K562 (cell line): Measurements from ENCODE around the gene ZBTB24. TPM values are rescaled to one million over a fixed set of nuclear protein-coding genes. Genes with fewer than 3 reads are reported as not detected.

Experiments used
- ATAC-seq: fragments of 200-7000 bp; cut with Tn5 transposase; 3 replicates; pipeline ENCODE4 v1.9.1; 2020; ENCODE audit warnings: moderate library complexity
- BruUV-seq: library from RNA; stranded (reverse); fragments of 400-500 nt; replicated peaks from 2 replicates; lab custom pipeline; 2021; lab: Mats Ljungman, UMichigan
- CTCF ChIA-PET: fragments of 300-600 bp; formaldehyde crosslinking; extraction: SDS; loops from one replicate; lab custom pipeline; 2021; ENCODE audit warnings: low intra/inter-chr PET ratio; lab: Yijun Ruan, JAX
- POLR2A ChIA-PET: fragments of 300-600, 350-650 bp; sonication (Branson Sonifier 250); formaldehyde crosslinking; extraction: SDS; loops from one replicate; lab custom pipeline; 2021; ENCODE audit warnings: antibody characterized with exemption, inconsistent platforms; lab: Yijun Ruan, JAX
- DNase-seq, 4 experiments: peaks; one replicate each; pipeline versions ENCODE4 v3.0.0 to v3.0.0-alpha.2; 2011 to 2018; ENCODE audit warnings: low spot score in 3 of 4, mixed read lengths in 3 of 4; ENCODE audit errors: extremely low read depth in 1 of 4
- FAIRE-seq: peaks from 2 replicates; lab custom pipeline; 2011; peaks lifted over from hg19 to GRCh38; lab: Jason Lieb, UNC
- H2AFZ ChIP-seq: 2 replicates; pipeline ENCODE4 v1.6.0; 2011; ENCODE audit warnings: low read depth, low read length, control low read depth, inconsistent platforms
- H3K27ac ChIP-seq: fragments of 200-600 bp; 3 replicates; pipeline ENCODE4 v1.8.0; 2011; ENCODE audit warnings: low read depth, mild to moderate bottlenecking, control low read depth, inconsistent platforms, low read length, moderate library complexity, mixed read lengths; ENCODE audit errors: extremely low read depth
- H3K27me3 ChIP-seq, 2 experiments: fragments of 300-600 bp in 1 of 2; 2 replicates in 1 of 2; 3 replicates in 1 of 2; pipeline versions ENCODE4 v1.6.0 to v1.8.0; 2011; ENCODE audit warnings: inconsistent platforms in 2 of 2, low read length in 2 of 2, mild to moderate bottlenecking in 1 of 2, mixed read lengths in 1 of 2, moderate library complexity in 1 of 2; ENCODE audit not compliant: control insufficient read depth in 2 of 2, insufficient read depth in 2 of 2
- H3K36me3 ChIP-seq: fragments of 300-600 bp; 3 replicates; pipeline ENCODE4 v1.8.0; 2011; ENCODE audit warnings: mild to moderate bottlenecking, low read length, inconsistent platforms; ENCODE audit not compliant: control insufficient read depth, insufficient read depth
- H3K4me1 ChIP-seq, 2 experiments: fragments of 200-600 bp in 1 of 2; replicated peaks in 1 of 2; 2 replicates in 1 of 2; 3 replicates in 1 of 2; pipeline versions ENCODE4 v1.5.1 to v1.8.0; 2011; ENCODE audit warnings: inconsistent platforms in 2 of 2, low read length in 2 of 2, mild to moderate bottlenecking in 1 of 2, mixed read lengths in 1 of 2, moderate library complexity in 1 of 2; ENCODE audit not compliant: control insufficient read depth in 2 of 2, insufficient read depth in 2 of 2
- H3K4me2 ChIP-seq: 2 replicates; pipeline ENCODE4 v1.6.1; 2011; ENCODE audit warnings: low read length, control low read depth, inconsistent platforms, mixed read lengths; ENCODE audit not compliant: insufficient read depth
- H3K4me3 ChIP-seq: fragments of 200-600 bp; sonication (generic), shearing (Covaris generic); 2 replicates; pipeline ENCODE4 v1.5.1; 2016; ENCODE audit warnings: control low read depth, inconsistent platforms
- H3K79me2 ChIP-seq: fragments of 200-600 bp; 3 replicates; pipeline ENCODE4 v1.8.0; 2011; ENCODE audit warnings: low read length, inconsistent platforms; ENCODE audit not compliant: control insufficient read depth, insufficient read depth
- H3K9ac ChIP-seq, 2 experiments: 2 replicates each; pipeline versions ENCODE4 v1.6.0 to v1.6.1; 2011; ENCODE audit warnings: low read depth in 2 of 2, low read length in 2 of 2, control low read depth in 1 of 2, inconsistent platforms in 1 of 2, mild to moderate bottlenecking in 1 of 2, mixed read lengths in 1 of 2; ENCODE audit not compliant: insufficient read depth in 1 of 2
- H3K9me1 ChIP-seq: one replicate; pipeline ENCODE4 v1.6.0; 2011; ENCODE audit warnings: inconsistent platforms, mild to moderate bottlenecking, low read length, moderate library complexity; ENCODE audit not compliant: control insufficient read depth, insufficient read depth
- H3K9me3 ChIP-seq: replicated peaks from 2 replicates; pipeline ENCODE4 v1.5.1; 2011; ENCODE audit warnings: low read depth, low read length, inconsistent platforms; ENCODE audit not compliant: control insufficient read depth, insufficient read depth
- H4K20me1 ChIP-seq: replicated peaks from 2 replicates; pipeline ENCODE4 v1.6.1; 2011; ENCODE audit warnings: low read length, inconsistent platforms, mixed read lengths; ENCODE audit not compliant: control insufficient read depth, insufficient read depth
- ATF4 ChIP-seq: fragments of 450-650 bp; formaldehyde crosslinking; IDR thresholded peaks from 2 replicates; pipeline ENCODE4 v1.4.0; 2022; ENCODE audit warnings: mild to moderate bottlenecking, moderate library complexity
- DNMT1 ChIP-seq: fragments of 450-650 bp; IDR thresholded peaks from 2 replicates; pipeline ENCODE4 v1.6.1; 2016; ENCODE audit warnings: antibody characterized with exemption, mild to moderate bottlenecking
- FOXJ2 ChIP-seq: fragments of 200-800 bp; sonication (Bioruptor generic); IDR thresholded peaks from 2 replicates; pipeline ENCODE4 v1.6.1; 2016; ENCODE audit warnings: missing genetic modification characterization, missing compliant biosample characterization
- FOXK1 ChIP-seq: sonication (generic); formaldehyde crosslinking; IDR thresholded peaks from 2 replicates; pipeline ENCODE4 v1.8.0; 2022; ENCODE audit warnings: missing genetic modification reagents, mild to moderate bottlenecking, borderline replicate concordance
- HCFC1 ChIP-seq: IDR thresholded peaks from 2 replicates; pipeline ENCODE4 v1.6.1; 2012; ENCODE audit warnings: low read depth, low read length, improper control_type of control experiment
- KLF10 ChIP-seq: fragments of 250-450 bp; sonication (Bioruptor Pico); IDR thresholded peaks from 2 replicates; pipeline ENCODE4 v1.6.1; 2021; ENCODE audit warnings: matching md5 sums
- TCFL5 ChIP-seq: fragments of 250-450 bp; sonication (Bioruptor Pico); conservative IDR thresholded peaks from 2 replicates; pipeline ENCODE4 v1.6.1; 2021; ENCODE audit warnings: mild to moderate bottlenecking, moderate library complexity, matching md5 sums
- ZFPM2 ChIP-seq: fragments of 250-450 bp; sonication (Bioruptor Pico); IDR thresholded peaks from 2 replicates; pipeline ENCODE4 v1.5.1; 2022; ENCODE audit warnings: mild to moderate bottlenecking
- ZZZ3 ChIP-seq: fragments of 450-650 bp; IDR thresholded peaks from 2 replicates; pipeline ENCODE4 v1.6.1; 2016; ENCODE audit warnings: antibody characterized with exemption, mild to moderate bottlenecking, moderate library complexity
- WGBS: fragments of 100-300 bp; shearing (Covaris generic); methylation state at CpG from one replicate; pipeline ENCODE4 v1.1.6; 2016; ENCODE audit warnings: low coverage, mixed read lengths; ENCODE audit not compliant: insufficient coverage; ENCODE audit errors: missing lambda C conversion rate; 5-methylcytosine and 5-hydroxymethylcytosine counted together
- in situ Hi-C: fragments of 300-500 bp; cut with MboI; formaldehyde crosslinking; loops from 4 replicates; pipeline ENCODE4 v1.15.0; 2018; ENCODE audit warnings: inconsistent platforms, mixed read lengths
- intact Hi-C: fragments of 100-400 bp; cut with micrococcal nuclease; formaldehyde crosslinking; loops from 2 replicates; pipeline ENCODE4 v1.14.2; 2022
- polyA plus RNA-seq, 8 experiments: library from polyadenylated mRNA; depleted of rRNA in 4 of 8; stranded (reverse) in 5 of 8; unstranded in 3 of 8; fragments of >200 nt; fragmentation: Nextera tagmentation in 2 of 8; fragmentation: Illumina TruSeq in 1 of 8; extraction: Ambion mirVana in 2 of 8; extraction: Trizol in 1 of 8; gene quantifications; 2 replicates each; pipeline versions ENCODE4 v1.2.1 to v1.2.3, GENCODE V29; 2011 to 2014; ENCODE audit warnings: inconsistent platforms in 1 of 8, missing spikeins in 1 of 8
- total RNA-seq, 7 experiments: library from RNA; depleted of rRNA in 6 of 7; stranded (reverse); fragments of >200 nt in 6 of 7; fragmentation: Illumina TruSeq in 2 of 7; extraction: Trizol in 2 of 7; gene quantifications; 2 replicates each; pipeline versions ENCODE4 v1.2.1 to v1.2.3, GENCODE V29; 2011 to 2021; ENCODE audit warnings: low replicate concordance in 1 of 7
- TF ChIP-seq, protein P1 (sequence below): fragments of 250-450 bp; sonication (Bioruptor Pico); IDR thresholded peaks from 2 replicates; pipeline ENCODE4 v1.8.0; 2022; ENCODE audit warnings: inconsistent platforms, mild to moderate bottlenecking, moderate library complexity, borderline replicate concordance
- TF ChIP-seq, protein P2 (sequence below): fragments of 450-650 bp; IDR thresholded peaks from one replicate; pipeline ENCODE4 v1.6.1; 2018; ENCODE audit warnings: mild to moderate bottlenecking, moderate library complexity; ENCODE audit not compliant: partially characterized antibody

ZBTB24 gene
- total and polyA plus RNA-seq, 9 of the 15 experiments (the other 6 are each of a cell fraction or from before 2014, with no cell fraction given) = 2.0 to 16.7 (median 8.3) TPM

DNA sequence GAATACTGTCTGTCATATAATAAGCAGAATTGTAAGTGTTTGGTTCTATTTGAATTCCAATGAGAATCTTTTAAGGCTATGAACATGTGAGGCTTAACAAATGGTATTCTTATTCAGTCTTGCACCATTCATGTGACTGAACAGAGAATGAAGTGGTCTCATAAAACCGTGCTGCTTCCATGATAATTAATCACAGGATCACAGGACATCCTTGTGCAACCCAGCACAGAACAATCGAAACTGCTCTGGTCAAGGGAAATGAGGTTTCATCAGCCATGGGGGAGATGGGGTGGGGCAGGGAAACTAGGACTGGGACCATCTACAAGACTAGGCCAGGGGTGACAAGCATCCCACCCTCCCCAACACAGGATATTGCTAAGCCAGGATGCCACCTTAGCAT is 48.6 kb downstream of the ZBTB24 start:
- Histone ChIP-seq H3K27ac (no peak overlapping the region), H3K36me3 (no peaks in the 10 kb centered on the region), H3K4me2 (no peak overlapping the region), H2AFZ (no peak overlapping the region), H3K9me1 (no peaks in the 10 kb centered on the region), H3K79me2 (no peaks in the 10 kb centered on the region), H4K20me1 (no peaks in the 10 kb centered on the region), H3K4me3 (no peak overlapping the region), H3K9me3 (no peaks in the 10 kb centered on the region), H3K27me3 (no peaks in the 10 kb centered on the region), H3K4me1 (peaks cover 0 to under 1% of the 10 kb centered on the region in 2 experiments; a peak in 2 of 5 replicates), H3K9ac (no peak overlapping the region)
- intact Hi-C loops (no loop called here), in situ Hi-C loops (no loop called here)
- ChIA-PET CTCF (no interaction called here), POLR2A (interaction anchor here (1.4 kb wide), 1 partner anchor 10 kb away, joined by 6 read pairs; no protein-coding TSS in a partner anchor)
- WGBS = 20% methylated on average over 2 of the region's 2 CpGs
- BruUV-seq = no TSS peak
- DNase-seq (no peak), ATAC-seq (no peak), FAIRE-seq (peak; percentile 19)
- no peak for TF ChIP-seq ZFPM2 (CRISPR knock-in tag)
- TF ChIP-seq FOXK1 (CRISPR knock-in tag) = no peak
- no peak for TF ChIP-seq KLF10 (CRISPR knock-in tag)
- TF ChIP-seq HCFC1 = no peak
- TF ChIP-seq FOXJ2 = no peak
- no peak for TF ChIP-seq ZZZ3
- no peak for TF ChIP-seq TCFL5 (CRISPR knock-in tag)
- TF ChIP-seq ATF4 = no peak
- TF ChIP-seq, protein P1, sequence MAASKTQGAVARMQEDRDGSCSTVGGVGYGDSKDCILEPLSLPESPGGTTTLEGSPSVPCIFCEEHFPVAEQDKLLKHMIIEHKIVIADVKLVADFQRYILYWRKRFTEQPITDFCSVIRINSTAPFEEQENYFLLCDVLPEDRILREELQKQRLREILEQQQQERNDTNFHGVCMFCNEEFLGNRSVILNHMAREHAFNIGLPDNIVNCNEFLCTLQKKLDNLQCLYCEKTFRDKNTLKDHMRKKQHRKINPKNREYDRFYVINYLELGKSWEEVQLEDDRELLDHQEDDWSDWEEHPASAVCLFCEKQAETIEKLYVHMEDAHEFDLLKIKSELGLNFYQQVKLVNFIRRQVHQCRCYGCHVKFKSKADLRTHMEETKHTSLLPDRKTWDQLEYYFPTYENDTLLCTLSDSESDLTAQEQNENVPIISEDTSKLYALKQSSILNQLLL (CRISPR knock-in tag) = no peak
- TF ChIP-seq DNMT1 = no peak
- TF ChIP-seq, protein P2, sequence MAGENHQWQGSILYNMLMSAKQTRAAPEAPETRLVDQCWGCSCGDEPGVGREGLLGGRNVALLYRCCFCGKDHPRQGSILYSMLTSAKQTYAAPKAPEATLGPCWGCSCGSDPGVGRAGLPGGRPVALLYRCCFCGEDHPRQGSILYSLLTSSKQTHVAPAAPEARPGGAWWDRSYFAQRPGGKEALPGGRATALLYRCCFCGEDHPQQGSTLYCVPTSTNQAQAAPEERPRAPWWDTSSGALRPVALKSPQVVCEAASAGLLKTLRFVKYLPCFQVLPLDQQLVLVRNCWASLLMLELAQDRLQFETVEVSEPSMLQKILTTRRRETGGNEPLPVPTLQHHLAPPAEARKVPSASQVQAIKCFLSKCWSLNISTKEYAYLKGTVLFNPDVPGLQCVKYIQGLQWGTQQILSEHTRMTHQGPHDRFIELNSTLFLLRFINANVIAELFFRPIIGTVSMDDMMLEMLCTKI = no peak
